Duodenal mucosa (tissue), 2 donors: ENCODE measurements around the gene IL5.

Experiments
- H3K27ac ChIP-seq: one replicate; pipeline ENCODE4 v1.7.0; 2013; ENCODE audit warnings: low read depth, low read length
- H3K27me3 ChIP-seq, 2 donors: one replicate each; pipeline ENCODE4 v1.7.0; 2013; ENCODE audit warnings: low read length in 2 of 2, control low read depth in 1 of 2; ENCODE audit not compliant: insufficient read depth in 2 of 2, control insufficient read depth in 1 of 2
- H3K36me3 ChIP-seq, 2 donors: one replicate each; pipeline ENCODE4 v1.7.0; 2013; ENCODE audit warnings: low read length in 2 of 2, control low read depth in 1 of 2; ENCODE audit not compliant: insufficient read depth in 2 of 2, control insufficient read depth in 1 of 2
- H3K4me1 ChIP-seq, 2 donors: one replicate each; pipeline ENCODE4 v1.7.0; 2013; ENCODE audit warnings: low read length in 2 of 2, control low read depth in 1 of 2; ENCODE audit not compliant: insufficient read depth in 2 of 2, control insufficient read depth in 1 of 2
- H3K4me3 ChIP-seq, 2 donors: one replicate each; pipeline ENCODE4 v1.7.0; 2013; ENCODE audit warnings: low read length in 2 of 2, low read depth in 1 of 2
- H3K9ac ChIP-seq, 2 donors: one replicate each; pipeline ENCODE4 v1.7.0; 2013; ENCODE audit warnings: low read length in 2 of 2, low read depth in 1 of 2
- H3K9me3 ChIP-seq, 2 donors: one replicate each; pipeline ENCODE4 v1.7.0; 2013; ENCODE audit warnings: low read length in 2 of 2, control low read depth in 1 of 2; ENCODE audit not compliant: control insufficient read depth in 1 of 2

IL5 gene

DNA sequence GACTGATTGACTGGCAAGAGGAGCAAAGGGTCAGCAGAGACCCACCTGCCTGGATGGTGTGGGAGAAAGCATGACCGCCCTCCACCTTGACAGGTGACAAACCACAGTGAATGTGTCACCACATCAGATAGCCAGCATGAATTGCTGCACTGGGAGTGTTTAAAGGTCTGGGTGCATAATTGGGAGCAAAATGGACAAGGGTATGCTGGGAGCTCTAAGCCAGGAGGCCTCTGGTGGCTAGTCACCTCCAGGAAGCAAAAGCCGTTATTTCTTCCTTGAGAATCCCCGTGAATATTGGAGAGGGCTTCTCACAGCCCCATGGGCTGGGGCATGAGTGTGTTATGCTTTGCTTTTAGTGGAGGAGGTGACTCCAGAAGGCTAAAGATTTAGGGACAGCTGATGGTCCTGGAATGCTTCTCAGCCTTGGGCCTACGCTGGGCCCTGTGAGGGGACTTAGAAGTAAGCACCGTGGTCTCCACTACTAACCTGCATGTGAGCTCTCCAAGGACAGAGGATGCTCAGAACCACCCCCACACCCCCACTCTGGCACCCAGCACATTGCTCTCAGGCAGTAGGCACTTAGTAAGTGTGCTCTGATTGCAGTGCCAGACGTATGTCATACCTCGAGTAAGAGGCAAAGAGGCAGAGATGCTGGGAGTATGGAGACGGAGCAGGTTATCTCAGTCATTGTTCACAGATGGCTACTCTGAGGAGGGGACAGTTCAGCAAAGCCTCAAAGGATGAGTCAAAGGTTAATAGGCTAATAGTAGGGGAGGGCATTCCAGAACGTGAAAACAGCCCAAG, 43.7 kb downstream of the IL5 start:
- Histone ChIP-seq H3K9ac (peak overlapping the region; percentile 61), H3K4me3 (no peak overlapping the region), H3K4me1 (peaks cover 72 to 79% of the 10 kb centered on the region in 2 donors), H3K9me3 (no peaks in the 10 kb centered on the region), H3K27ac (peak overlapping the region; percentile 13), H3K27me3 (no peaks in the 10 kb centered on the region), H3K36me3 (no peaks in the 10 kb centered on the region)

DNA sequence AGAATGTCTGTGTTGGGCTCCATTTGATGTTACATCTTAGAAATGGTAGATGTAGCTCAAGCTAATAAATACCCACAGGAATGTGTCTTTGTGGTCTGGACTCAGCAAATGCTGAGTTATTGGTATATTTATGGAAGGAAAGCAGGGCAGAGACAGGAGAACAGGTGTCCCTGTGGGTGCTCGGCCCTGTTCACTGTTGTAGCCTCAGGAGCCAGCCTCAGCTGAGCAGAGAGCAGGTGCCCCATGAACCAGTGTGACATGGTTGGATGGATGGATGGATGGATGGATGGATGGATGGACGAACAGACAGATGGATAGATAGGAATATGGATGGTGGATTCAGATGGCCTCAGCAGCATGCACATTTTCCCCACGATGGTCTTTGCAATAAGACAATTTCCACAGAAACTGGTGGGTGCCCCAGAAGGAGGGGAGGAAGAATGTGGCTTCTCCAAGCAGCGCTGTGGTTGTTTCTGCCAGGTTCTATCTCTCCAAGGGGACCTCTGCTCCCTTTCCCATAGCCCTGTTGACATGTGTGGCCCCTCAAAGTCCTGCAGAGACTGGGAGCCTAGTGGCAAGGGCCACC, 44.5 kb downstream of the IL5 start:
- H3K4me3 ChIP-seq, result no peak overlapping the region
- peaks cover 73 to 88% of the 10 kb centered on the region in 2 donors for H3K4me1 ChIP-seq
- no peaks in the 10 kb centered on the region for H3K9me3 ChIP-seq
- no peak overlapping the region for H3K27ac ChIP-seq
- no peaks in the 10 kb centered on the region for H3K27me3 ChIP-seq
- no peaks in the 10 kb centered on the region for H3K36me3 ChIP-seq
- peak overlapping the region in 1 of 2 donors; percentile 35 for H3K9ac ChIP-seq

DNA sequence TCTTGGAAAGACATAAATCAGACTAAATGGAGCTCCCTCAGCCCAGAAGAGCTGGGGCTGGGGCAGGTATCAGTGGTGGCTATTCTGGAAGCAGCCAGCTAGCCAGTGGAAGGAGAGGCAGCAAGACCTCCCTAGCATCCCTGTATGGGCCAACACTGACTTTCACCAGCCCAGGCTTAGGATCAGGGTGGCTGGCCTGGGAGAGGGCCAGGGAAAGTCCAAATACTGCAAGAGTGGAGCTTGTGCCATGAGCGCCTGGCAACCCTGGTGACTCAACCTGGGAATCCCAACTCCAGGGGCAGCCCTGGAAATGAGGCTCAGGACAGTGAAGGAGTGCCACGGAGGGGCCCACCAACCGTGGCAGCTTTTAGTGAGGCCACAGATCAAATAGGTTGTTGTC, 45.2 kb downstream of the IL5 start:
- H3K4me3 ChIP-seq, result peak overlapping the region in 1 of 2 donors; percentile 75
- peak overlapping the region; percentile 65 to 82 for H3K9ac ChIP-seq
- no peaks in the 10 kb centered on the region for H3K27me3 ChIP-seq
- H3K4me1 ChIP-seq, result peaks cover 69 to 83% of the 10 kb centered on the region in 2 donors
- H3K27ac ChIP-seq, result peak overlapping the region; percentile 96
- H3K9me3 ChIP-seq, result no peaks in the 10 kb centered on the region
- no peaks in the 10 kb centered on the region for H3K36me3 ChIP-seq

DNA sequence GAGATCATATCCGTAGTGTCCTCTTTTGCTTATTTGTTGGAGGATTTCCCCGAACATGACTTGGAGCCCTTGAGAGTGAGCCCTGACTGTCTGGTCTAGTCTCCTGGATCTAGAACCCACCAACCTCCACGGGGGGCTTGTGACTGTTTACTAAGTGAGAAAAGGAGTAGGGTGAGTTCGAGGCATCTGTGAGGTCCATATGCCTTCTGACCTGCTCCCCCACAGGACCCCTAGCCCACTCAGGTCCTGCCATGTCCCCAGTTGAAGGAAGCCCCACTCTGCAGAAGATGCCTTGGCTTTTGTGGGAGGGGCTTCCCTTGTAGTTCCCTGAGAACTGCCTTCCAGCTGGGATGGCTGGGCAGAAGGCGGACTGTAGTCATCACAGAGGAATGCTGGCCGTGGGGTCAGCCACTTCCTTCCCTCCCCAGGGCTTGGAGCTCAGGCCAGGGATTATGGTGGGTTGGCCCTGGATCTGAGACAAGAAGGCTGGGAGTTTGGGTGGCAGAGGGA, 45.8 kb downstream of the IL5 start:
- peaks cover 62 to 80% of the 10 kb centered on the region in 2 donors for H3K4me1 ChIP-seq

DNA sequence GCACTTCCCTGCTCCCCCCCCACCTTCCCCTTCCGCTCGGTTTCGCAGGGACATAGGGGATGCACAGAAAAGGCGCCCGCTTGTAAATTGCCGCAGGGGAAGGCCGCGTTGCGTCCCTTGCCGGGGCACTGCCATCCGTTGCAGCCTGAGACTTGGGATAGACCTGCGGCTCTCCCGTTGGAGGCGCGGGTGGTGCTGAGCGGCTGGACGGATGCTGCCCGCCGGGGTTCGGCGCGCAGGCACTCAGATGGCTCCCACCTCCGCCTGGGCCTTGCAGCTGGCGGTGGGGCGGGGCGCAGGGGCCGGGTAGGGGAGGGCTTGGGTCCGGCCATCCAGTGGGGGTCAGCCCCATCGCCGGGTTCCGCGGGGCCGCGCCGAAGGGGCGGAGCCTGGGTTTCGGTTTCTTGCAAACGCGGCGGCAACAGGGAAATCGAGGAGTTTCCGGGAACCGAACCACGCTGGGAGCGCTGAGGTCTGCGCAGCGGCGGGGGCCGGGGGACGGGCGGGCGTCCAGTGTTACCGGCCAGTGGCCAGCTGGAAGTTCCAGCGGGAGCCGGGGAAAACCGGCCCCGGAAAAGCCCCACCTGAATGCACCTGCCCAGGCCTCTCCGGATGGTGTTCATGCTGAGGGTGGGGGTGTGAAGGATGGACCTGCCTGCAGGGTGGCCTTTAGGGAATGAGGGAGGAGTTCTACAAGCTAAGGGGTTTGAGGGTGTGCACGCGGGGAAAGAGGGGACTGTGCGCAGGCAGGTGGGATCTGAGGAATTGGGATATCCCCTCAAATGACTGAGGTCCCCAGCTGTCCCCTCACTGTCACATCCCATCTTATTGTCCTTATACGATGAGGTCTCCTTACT, 46.5 kb downstream of the IL5 start:
- peaks cover 61 to 80% of the 10 kb centered on the region in 2 donors for H3K4me1 ChIP-seq
- H3K9me3 ChIP-seq, result no peaks in the 10 kb centered on the region
- peak overlapping the region; percentile 96 for H3K27ac ChIP-seq
- H3K4me3 ChIP-seq, result peak overlapping the region; percentile 75 to 87
- no peaks in the 10 kb centered on the region for H3K27me3 ChIP-seq
- peak overlapping the region; percentile 82 to 90 for H3K9ac ChIP-seq
- H3K36me3 ChIP-seq, result no peaks in the 10 kb centered on the region

More for the DNA sequence above, 45.8 kb downstream of the IL5 start:
- H3K36me3 ChIP-seq, result no peaks in the 10 kb centered on the region
- H3K27me3 ChIP-seq, result no peaks in the 10 kb centered on the region
- no peaks in the 10 kb centered on the region for H3K9me3 ChIP-seq
- peak overlapping the region; percentile 75 to 87 for H3K4me3 ChIP-seq
- H3K9ac ChIP-seq, result peak overlapping the region; percentile 65 to 82
- peak overlapping the region; percentile 96 for H3K27ac ChIP-seq

DNA sequence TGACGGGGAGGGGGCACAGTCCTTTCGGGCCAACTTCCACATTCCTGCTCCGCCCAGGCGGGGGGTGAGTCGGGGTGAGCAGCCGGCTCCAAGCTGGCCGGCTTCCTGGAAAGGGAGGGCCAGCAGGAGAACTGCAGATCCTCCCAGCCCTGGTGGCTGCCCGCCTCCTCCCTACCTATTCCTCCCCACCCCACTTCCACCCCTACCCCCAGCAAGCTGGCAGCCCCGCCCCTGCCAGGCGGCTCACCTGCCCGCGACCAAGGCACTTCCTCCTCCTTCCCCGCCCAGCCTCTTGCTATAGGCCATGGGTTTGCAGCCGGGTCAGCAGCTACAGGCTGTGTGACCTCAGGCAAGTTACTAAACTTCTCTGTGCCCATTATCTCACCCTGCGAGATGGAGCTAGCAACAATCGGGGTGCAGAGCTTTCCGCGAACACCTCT, 47.1 kb downstream of the IL5 start:
- peak overlapping the region; percentile 75 to 87 for H3K4me3 ChIP-seq
- peak overlapping the region; percentile 96 for H3K27ac ChIP-seq
- H3K27me3 ChIP-seq, result no peaks in the 10 kb centered on the region
- H3K36me3 ChIP-seq, result no peaks in the 10 kb centered on the region
- H3K4me1 ChIP-seq, result peaks cover 61 to 80% of the 10 kb centered on the region in 2 donors
- H3K9ac ChIP-seq, result peak overlapping the region; percentile 82 to 90
- no peaks in the 10 kb centered on the region for H3K9me3 ChIP-seq

DNA sequence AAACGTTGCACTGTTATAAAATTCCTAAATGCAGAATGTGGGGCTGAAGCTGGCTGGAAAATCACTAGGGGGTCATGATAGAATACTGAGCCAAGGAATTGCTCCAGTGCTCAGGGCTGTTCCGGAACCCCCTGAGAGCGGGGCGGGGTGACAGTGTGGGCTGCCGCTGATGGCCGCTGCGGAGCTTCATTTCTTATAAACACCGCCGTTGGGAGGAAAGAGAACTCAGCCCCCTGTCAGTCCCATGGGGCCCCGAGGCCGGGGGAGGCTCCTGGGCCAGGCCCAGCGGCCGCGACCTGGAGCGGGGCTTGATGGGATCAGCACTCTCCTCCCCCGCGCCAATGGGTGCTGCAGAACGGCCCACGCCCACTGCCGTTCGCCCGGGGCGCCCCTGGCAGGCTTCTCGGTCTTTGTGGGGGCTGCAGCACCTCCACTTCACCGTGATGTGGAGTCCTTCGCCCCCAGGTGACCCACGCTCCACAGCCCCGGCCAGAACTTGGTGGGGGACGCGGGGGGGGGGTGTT, 47.6 kb downstream of the IL5 start:
- peak overlapping the region; percentile 96 for H3K27ac ChIP-seq
- H3K27me3 ChIP-seq, result no peaks in the 10 kb centered on the region
- peaks cover 59 to 76% of the 10 kb centered on the region in 2 donors for H3K4me1 ChIP-seq
- H3K9me3 ChIP-seq, result no peaks in the 10 kb centered on the region
- peak overlapping the region; percentile 73 to 82 for H3K9ac ChIP-seq
- no peaks in the 10 kb centered on the region for H3K36me3 ChIP-seq
- peak overlapping the region; percentile 75 to 87 for H3K4me3 ChIP-seq

DNA sequence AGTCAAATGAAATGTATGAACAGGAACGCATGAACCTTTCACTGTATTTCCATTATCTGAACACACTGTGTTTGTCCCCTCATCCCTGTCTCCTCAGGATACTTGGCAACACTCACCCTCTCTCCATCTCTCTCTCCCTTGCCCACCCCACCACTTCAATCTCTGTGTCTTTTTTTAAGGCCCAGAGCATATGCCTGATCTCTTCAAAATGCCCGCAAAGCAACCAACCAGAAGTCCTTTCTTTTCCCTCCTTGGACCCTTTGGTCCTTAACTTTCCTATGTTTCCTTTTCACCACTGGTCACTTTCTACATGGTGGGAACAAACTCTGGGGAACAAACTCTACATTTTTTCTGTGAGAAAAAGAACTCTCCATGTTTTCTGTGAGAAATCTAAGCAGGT, 49.5 kb downstream of the IL5 start:
- Histone ChIP-seq H3K27me3 (no peaks in the 10 kb centered on the region), H3K9ac (no peak overlapping the region), H3K36me3 (peaks cover 4 to 8% of the 10 kb centered on the region in 2 donors), H3K4me1 (peaks cover 47 to 60% of the 10 kb centered on the region in 2 donors), H3K9me3 (no peaks in the 10 kb centered on the region), H3K4me3 (no peak overlapping the region), H3K27ac (no peak overlapping the region)

DNA sequence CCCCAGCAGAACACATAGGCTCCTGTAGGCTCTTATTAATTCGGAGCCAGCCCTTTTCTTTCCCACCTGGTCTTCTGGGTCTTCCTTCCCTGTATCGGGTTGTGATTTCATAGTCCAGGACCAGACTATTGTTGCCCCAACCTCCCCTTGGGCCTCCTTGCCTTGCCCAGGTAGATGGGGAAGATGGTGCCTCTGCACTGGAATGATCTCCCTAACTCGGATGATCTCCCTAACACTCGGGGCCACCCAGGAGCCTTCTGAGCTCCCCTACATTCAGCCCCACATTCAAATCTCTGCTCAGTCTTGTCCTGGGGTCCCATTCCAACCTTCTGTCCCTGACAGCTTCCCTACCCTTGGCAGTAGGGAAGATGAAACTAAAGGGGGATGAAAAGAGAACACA, 50.1 kb downstream of the IL5 start:
- H3K4me3 ChIP-seq, result no peak overlapping the region
- no peaks in the 10 kb centered on the region for H3K9me3 ChIP-seq
- H3K36me3 ChIP-seq, result peaks cover 9 to 14% of the 10 kb centered on the region in 2 donors
- no peak overlapping the region for H3K27ac ChIP-seq
- peaks cover 52 to 60% of the 10 kb centered on the region in 2 donors for H3K4me1 ChIP-seq
- no peak overlapping the region for H3K9ac ChIP-seq
- no peaks in the 10 kb centered on the region for H3K27me3 ChIP-seq
